HepG2 (cell line): ENCODE measurements around the gene PGAP3.

Source experiments
- CTCF ChIP-seq: sonication (generic); formaldehyde crosslinking; IDR thresholded peaks from 2 replicates; pipeline ENCODE4 v1.5.0; 2020; ENCODE audit warnings: mild to moderate bottlenecking, missing genetic modification reagents, moderate library complexity
- HMG20B ChIP-seq: conservative IDR thresholded peaks from 2 replicates; pipeline ENCODE4 v1.6.1; 2016; ENCODE audit warnings: missing genetic modification reagents, missing compliant biosample characterization
- MYC ChIP-seq: sonication (generic); formaldehyde crosslinking; IDR thresholded peaks from 2 replicates; pipeline ENCODE4 v1.9.0; 2021; ENCODE audit warnings: missing genetic modification reagents, borderline replicate concordance
- PAXIP1 ChIP-seq: sonication (generic); formaldehyde crosslinking; conservative IDR thresholded peaks from 2 replicates; pipeline ENCODE4 v1.4.0; 2020; ENCODE audit warnings: mild to moderate bottlenecking, missing genetic modification reagents, moderate library complexity
- ZFP90 ChIP-seq: sonication (generic); formaldehyde crosslinking; IDR thresholded peaks from 2 replicates; pipeline ENCODE4 v1.8.0; 2022; ENCODE audit warnings: missing genetic modification reagents, mild to moderate bottlenecking, inconsistent platforms, borderline replicate concordance

GRCh38 chr17:39700148-39700987 lies 12.5 kb upstream of the PGAP3 start:
- TF ChIP-seq MYC (CRISPR knock-in tag) (no peak), HMG20B (CRISPR knock-in tag) (no peak), ZFP90 (CRISPR knock-in tag) (no peak), CTCF (CRISPR knock-in tag) (no peak), PAXIP1 (CRISPR knock-in tag) (0 out of 2 replicates have a peak, but pooled peaks have one; percentile 5)
